ENCODE measurements around the gene RBMS1.

DNA sequence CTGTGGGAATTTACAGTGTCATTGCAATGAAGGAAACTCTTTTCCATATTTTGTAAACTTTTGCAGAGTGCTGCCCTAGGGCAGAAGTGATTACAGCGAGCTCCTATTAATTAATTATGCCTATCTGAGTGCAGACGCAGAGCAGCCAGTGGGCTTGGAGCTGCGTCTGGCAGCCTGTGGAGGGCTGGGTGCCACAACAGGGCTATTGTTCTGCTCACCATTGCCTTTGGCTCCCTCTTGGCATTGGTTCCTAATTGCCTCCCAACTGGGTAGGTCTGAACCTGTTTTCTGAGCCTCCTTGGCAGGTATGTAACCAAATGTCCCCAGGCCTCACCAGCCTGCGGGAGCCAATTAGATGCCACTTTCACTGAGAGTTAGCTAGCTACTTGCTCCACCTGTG, 267.9 kb downstream of the RBMS1 start:
- TF ChIP-seq, protein P1, sequence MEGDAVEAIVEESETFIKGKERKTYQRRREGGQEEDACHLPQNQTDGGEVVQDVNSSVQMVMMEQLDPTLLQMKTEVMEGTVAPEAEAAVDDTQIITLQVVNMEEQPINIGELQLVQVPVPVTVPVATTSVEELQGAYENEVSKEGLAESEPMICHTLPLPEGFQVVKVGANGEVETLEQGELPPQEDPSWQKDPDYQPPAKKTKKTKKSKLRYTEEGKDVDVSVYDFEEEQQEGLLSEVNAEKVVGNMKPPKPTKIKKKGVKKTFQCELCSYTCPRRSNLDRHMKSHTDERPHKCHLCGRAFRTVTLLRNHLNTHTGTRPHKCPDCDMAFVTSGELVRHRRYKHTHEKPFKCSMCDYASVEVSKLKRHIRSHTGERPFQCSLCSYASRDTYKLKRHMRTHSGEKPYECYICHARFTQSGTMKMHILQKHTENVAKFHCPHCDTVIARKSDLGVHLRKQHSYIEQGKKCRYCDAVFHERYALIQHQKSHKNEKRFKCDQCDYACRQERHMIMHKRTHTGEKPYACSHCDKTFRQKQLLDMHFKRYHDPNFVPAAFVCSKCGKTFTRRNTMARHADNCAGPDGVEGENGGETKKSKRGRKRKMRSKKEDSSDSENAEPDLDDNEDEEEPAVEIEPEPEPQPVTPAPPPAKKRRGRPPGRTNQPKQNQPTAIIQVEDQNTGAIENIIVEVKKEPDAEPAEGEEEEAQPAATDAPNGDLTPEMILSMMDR (IDR thresholded peaks at IDR 0.05): no peak
- no peak for TF ChIP-seq EP300 (IDR thresholded peaks at IDR 0.05)

All from tibial nerve (tissue), 4 donors.